SW480 (cell line): ENCODE results near the gene CAMTA1.

Source experiments
- DNase-seq: peaks from one replicate; pipeline ENCODE4 v3.0.0-alpha.2; 2016; ENCODE audit warnings: low spot score

The CAMTA1 gene

GRCh38 chr1:7658099-7658498 is 872.8 kb downstream of the CAMTA1 start:
- DNase-seq = no peak

DNA sequence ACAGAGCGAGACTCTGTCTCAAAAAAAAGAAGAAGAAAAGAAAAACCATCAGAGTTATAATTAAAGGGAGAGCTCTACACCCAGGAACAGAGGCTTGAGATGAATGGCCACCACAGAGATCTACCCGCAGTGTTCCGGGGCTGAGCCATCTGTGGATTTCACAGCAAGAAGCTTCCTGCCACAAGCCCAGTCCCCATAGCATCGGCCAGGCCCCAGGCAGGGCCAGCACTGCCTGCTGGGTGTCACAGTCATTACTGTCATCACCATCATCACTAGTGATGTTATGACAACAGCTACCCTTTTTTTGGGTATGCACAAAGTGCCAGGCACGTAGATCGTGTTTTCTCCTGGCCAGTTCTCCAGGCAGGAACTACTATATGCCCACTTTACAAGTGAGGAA is 874.3 kb downstream of the CAMTA1 start:
- DNase-seq = no peak

- DNase-seq = no peak
Measured at GRCh38 chr1:7663451-7664146, 878.3 kb downstream of the CAMTA1 start.

DNA sequence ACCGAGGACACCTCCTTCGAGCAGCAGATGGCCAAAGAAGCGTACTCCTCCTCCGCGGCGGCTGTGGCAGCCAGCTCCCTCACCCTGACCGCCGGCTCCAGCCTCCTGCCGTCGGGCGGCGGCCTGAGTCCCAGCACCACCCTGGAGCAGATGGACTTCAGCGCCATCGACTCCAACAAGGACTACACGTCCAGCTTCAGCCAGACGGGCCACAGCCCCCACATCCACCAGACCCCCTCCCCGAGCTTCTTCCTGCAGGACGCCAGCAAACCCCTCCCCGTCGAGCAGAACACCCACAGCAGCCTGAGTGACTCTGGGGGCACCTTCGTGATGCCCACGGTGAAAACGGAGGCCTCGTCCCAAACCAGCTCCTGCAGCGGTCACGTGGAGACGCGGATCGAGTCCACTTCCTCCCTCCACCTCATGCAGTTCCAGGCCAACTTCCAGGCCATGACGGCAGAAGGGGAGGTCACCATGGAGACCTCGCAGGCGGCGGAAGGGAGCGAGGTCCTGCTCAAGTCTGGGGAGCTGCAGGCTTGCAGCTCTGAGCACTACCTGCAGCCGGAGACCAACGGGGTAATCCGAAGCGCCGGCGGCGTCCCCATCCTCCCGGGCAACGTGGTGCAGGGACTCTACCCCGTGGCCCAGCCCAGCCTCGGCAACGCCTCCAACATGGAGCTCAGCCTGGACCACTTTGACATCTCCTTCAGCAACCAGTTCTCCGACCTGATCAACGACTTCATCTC is 879.1 kb downstream of the CAMTA1 start:
- DNase-seq = no peak

GRCh38 chr1:7664893-7665250 is 879.6 kb downstream of the CAMTA1 start:
- no peak for DNase-seq

GRCh38 chr1:7666249-7666648 is 881.0 kb downstream of the CAMTA1 start:
- no peak for DNase-seq

- DNase-seq = no peak
Measured at GRCh38 chr1:7667159-7667558, 881.9 kb downstream of the CAMTA1 start.

DNA sequence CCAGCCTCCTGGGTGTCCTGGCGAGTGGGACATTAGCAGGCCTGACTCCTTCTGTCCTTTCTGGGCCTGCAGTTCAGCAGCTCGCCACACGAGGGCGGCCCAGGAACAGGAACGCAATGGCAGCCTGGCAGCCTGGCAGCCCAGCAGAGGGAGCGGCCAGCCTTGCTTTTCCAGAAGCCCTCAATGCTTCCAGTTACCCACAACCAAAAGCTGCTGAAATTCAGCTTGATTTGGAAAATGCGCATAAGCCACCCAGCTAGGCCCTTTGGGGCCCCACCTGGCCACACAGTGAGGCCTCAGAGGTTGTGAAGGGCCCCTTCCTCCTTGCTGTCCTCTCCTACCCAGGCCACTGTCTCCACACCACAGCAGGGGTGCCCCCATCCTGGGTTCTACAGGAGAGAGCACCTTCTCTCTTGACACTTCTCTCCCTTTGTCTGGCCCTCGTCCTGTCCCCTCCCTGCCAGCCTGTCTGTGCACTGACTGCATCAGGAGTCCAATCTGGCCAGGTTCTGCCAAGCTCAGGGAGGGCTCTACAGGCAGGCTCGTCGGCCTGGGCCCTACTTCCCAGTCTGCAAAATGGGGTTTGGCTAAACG is 882.5 kb downstream of the CAMTA1 start:
- DNase-seq = peak; percentile 63

GRCh38 chr1:7669559-7670311 is 884.5 kb downstream of the CAMTA1 start:
- peak; percentile 34 for DNase-seq

- no peak for DNase-seq
Measured at GRCh38 chr1:7670334-7671145, 885.3 kb downstream of the CAMTA1 start.

GRCh38 chr1:7671146-7671465 is 885.9 kb downstream of the CAMTA1 start:
- no peak for DNase-seq

DNA sequence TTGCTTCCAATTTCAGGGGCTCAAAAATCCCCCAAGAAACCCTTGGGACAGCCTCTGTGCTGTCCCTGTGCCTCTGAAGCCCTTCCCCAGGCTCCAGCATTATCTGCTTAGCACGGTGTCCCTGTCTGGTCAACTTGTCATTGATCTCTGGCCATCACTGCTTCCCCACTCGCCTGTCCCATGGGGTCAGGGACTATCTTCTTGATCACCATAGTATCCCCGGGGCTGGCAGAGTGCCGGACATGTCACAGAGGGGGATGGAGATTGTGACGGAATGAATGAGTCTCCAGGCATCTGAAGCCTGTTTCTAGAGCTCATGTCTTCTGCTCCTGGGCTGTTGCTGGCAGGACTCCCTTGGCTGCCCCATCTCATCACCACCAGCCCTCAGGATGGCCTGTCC is 886.4 kb downstream of the CAMTA1 start:
- no peak for DNase-seq

GRCh38 chr1:7672864-7673263 is 887.6 kb downstream of the CAMTA1 start:
- DNase-seq = no peak

DNA sequence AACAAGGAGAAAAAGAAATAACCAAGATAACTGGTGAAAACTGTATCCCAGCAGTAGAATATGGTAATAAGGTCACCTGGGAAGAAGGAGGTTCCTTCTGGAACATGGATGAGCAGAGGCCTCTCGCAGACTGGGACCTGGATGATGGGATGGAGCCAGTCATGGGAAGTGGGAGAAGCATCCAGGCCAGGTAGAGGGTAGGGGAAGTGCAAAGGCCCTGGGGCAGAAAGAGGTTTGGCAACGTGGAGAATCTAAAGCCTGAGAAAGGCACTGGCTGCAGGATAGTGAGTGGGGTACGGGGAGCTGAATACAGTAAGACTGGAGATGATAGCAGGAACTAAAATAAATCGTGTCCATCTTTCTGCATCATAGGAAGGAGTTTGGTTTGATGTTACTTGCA is 889.7 kb downstream of the CAMTA1 start:
- no peak for DNase-seq

DNA sequence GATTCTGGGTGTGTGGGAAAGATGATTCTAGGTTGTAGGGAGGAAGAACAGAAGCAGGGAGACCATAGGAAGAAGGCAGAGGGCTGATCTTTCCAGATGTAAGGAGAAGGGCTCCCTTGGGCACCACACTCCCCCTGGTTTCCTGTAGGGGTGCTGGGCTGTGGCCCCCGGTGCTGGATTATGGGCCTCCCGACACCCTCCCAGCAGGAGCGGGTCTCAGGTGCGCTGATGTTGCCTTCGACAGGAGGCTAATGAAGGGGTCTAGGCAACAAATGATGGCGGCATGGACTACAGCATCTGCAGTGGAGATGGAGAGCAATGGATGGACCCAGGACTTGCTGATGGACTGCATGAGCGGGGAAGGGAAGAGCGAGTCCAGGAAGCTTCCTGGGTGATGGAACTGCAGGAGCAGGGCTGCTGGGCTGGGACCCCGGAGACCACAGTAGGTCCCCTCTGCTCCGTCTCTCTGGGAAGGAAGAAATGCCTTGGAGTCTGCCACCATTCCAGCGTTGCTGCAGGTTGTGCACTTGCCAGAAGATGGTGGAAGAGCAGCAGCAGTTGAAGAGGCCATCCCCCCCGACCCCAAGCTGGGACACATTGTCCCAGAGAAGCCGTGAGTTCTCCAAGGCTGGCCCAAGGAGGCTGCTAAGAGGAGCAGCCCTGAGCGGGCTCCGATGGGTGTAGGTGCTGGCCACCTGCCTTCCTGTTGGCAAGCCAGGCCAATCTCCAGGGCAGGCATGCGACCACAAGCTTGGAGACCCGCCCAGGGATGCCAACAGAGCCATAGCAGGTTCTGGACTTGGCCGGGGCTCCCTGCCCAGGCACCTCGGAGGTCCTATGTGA is 890.4 kb downstream of the CAMTA1 start:
- DNase-seq = no peak

GRCh38 chr1:7676274-7676945 is 891.2 kb downstream of the CAMTA1 start:
- DNase-seq = no peak

- DNase-seq = no peak
Measured at GRCh38 chr1:7677111-7677510, 891.9 kb downstream of the CAMTA1 start.

DNA sequence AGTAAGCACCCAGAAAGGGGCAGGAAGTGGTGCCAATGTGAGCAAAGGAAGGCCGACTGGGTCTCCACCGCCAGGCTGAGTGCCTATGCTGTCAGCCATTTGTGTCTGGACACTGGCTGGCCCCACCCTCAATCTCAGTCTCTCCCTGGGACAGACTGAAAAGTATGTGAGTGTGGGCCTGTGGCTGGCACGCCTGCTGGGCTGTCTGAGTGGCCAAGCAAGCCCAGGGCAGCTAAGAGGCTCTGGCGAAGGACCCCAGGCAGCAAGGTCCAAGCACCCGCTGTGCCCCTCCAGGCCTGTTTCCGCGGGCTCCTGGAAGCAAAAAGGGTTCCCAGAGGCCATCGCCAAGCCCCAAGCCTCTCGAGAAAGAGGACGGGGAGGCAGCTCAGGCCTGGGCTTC is 892.6 kb downstream of the CAMTA1 start:
- no peak for DNase-seq

DNA sequence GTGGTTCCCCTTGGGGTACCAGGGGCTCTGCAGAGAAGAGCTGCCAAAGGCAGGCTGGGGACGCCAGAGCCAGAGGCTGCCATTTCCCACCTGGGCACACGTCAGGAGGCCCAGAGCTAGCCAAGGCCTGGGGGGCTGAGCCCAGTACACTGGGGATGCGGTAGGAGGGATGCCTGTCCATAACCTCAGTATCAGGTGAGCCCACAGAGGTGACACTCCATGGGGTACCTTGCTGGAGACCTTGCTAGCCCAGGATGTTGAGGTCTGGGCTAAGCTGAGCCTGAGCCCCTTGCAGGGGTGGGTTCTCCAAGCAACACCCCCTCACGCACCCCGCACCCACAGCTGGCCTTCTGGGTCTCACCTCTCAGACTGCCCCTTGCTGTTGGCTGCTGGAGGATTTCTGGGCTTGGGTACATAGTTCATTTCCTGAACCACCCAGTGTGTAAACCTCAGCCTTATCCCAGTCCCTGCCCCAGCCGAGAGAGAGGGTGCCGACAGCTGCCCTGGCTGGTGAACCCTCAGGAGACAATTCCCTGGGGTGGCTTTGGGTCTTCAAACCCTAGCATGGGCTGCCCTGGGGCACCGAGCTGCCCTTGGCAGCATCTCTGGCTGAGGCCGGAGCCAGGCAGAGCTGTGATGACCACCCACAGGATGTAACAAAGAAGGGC is 893.4 kb downstream of the CAMTA1 start:
- no peak for DNase-seq
